Lower leg skin (tissue), 3 donors: ENCODE results near the gene RTN3.

ENCODE experiments used
- POLR2A ChIP-seq, 2 donors: fragments of 450-650 bp; IDR thresholded peaks; one replicate each; pipeline ENCODE4 v1.6.1; 2016 to 2017; ENCODE audit warnings: antibody characterized with exemption in 2 of 2, mild to moderate bottlenecking in 1 of 2, moderate library complexity in 1 of 2
- TF ChIP-seq, protein P1 (sequence below), 3 donors: fragments of 450-650 bp; IDR thresholded peaks; one replicate each; pipeline ENCODE4 v1.5.1; 2016; ENCODE audit warnings: antibody characterized with exemption in 3 of 3, mild to moderate bottlenecking in 3 of 3, moderate library complexity in 2 of 3

DNA sequence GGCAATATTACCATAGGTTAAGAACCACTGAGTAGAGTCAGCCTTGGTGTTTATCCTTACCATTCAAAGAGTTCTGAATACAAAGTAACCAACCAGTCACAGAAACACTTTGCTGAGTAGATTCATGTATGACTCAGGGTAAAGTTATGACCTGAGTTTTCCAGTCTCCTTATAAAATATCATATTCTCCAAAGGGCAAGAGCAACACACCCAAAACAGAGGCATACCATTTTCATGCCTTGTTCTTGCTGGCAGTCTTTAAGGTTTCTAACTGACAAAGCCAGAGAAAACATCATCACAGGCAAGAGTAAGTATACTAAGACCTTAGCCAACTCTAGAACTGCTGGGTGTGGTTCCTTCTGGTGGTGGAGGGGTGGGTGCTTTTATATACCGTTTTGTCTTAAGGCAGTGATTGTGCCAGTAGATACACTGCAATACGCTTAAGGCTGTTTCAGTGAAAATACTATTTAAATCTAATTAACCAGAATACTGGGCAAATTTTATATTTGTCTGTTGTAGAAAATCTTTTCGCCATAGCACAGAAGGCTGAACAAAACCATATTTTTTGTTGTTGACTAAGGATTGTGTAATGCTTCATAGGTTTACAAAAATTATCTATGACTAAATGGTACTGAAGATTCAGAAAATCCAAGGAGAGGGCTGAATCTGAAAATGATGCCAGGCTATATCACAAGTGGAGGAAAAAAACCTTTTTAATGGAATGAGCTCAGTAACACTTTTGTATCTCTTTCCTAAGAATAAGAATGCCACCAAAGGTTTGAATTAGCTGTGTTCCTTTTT lies 13.1 kb upstream of the RTN3 start:
- no peak for TF ChIP-seq POLR2A (IDR thresholded peaks at IDR 0.05)
- TF ChIP-seq, protein P1, sequence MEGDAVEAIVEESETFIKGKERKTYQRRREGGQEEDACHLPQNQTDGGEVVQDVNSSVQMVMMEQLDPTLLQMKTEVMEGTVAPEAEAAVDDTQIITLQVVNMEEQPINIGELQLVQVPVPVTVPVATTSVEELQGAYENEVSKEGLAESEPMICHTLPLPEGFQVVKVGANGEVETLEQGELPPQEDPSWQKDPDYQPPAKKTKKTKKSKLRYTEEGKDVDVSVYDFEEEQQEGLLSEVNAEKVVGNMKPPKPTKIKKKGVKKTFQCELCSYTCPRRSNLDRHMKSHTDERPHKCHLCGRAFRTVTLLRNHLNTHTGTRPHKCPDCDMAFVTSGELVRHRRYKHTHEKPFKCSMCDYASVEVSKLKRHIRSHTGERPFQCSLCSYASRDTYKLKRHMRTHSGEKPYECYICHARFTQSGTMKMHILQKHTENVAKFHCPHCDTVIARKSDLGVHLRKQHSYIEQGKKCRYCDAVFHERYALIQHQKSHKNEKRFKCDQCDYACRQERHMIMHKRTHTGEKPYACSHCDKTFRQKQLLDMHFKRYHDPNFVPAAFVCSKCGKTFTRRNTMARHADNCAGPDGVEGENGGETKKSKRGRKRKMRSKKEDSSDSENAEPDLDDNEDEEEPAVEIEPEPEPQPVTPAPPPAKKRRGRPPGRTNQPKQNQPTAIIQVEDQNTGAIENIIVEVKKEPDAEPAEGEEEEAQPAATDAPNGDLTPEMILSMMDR (IDR thresholded peaks at IDR 0.05) = no peak
